HG02870 (cell line): Measurements from ENCODE around the gene DHRS13.
"Not testable (repeated sequence)": the region's sequence is repeated elsewhere in the genome, so short reads cannot be mapped to it uniquely, and the experiment has no call there.

Experiments
- ATAC-seq: cut with Tn5 transposase; IDR thresholded peaks from one replicate; pipeline ENCODE4 v1.9.1; 2021; ENCODE audit warnings: mild to moderate bottlenecking, moderate library complexity; ENCODE audit not compliant: unreplicated experiment

The DHRS13 gene

DNA sequence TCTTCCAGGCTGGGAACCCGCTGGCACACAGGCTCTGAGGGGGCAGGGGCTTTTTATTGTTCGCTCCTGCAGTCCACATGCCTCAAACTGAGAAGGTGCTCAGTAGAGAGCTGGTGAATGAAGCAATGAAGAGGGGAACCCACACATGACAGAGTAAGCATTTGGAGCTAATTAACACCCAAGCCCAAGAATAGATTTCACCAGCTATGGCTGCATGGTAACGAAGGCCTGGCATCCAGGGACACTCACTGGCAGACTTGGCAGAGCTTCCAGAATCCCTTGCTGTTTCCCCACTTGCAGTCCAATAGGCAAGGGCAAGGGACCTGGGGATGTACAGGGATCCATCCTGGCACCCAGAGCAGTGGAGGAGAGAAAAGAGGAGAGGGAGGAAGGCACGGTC, 17.5 kb downstream of the DHRS13 start:
- no peak for ATAC-seq

DNA sequence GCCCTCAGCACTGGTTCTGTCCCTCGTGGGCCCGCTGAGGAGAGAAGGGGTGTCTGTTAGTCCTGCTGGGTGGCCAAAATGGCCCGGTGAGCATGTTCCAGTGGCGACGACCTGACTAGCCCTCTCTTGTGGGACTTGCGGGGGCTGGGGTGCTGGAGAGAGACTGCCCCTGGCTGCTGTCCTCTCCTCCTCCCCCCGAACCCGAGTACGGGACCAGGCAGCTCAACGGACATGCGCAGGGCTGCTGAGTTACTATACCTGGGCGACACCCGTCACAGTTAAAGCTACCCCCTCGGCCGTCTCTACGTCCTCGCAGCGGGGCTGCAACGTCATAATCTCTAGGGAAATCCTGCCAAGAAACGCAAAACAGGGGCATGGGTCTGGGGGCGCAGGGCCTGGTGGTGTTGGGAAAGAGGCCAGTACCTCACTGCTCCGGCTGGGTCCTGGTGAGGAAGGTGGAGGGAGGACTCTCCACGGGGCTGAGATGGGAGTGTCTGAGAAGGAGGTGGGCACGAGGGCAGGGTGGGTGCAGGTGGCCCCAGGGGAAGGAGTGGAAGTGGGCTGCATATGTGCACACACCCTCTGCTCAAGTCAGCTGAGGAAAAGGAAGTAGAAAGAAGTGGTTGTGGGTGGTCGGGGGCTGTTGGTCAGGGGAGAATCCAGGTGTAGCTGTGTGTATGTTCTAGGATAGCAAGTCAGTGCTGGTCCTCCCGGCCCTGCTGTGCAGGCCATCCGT, 18.7 kb downstream of the DHRS13 start:
- ATAC-seq: no peak

DNA sequence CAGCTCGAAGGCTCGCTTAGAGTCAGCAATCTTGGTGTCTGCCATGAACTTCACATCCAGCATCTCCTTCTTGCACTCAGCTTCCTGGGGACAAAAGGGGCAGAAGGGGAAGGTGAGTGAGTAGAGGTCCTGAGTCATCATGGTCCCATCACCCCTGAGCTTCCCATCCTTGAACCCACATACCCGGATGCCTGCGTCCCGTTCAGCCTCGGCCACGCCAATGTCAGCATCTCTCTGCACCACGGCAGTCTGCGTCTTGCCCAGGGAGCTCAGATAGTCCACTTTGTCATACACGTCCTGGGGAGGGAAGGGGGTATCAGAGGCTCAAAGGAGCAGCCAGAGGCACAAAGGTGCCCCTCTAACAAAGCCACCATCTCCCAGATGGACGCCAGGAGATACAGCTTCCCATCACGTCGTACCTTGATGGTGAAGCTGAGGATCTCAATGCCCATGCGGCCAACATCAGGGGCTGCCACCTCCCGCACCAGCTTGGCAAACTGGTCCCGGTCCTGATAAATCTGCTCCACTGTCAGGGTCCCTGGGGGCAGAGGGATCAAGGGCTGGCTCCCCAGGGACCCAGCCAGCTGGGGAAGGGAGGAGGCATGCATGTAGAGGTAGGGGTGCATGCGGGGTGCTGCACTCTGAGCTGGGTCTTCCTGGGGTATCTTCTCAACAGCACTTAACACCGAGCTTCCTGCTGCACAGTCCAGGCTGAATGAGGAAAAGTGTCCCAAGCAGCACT, 20.6 kb downstream of the DHRS13 start:
- no peak for ATAC-seq

DNA sequence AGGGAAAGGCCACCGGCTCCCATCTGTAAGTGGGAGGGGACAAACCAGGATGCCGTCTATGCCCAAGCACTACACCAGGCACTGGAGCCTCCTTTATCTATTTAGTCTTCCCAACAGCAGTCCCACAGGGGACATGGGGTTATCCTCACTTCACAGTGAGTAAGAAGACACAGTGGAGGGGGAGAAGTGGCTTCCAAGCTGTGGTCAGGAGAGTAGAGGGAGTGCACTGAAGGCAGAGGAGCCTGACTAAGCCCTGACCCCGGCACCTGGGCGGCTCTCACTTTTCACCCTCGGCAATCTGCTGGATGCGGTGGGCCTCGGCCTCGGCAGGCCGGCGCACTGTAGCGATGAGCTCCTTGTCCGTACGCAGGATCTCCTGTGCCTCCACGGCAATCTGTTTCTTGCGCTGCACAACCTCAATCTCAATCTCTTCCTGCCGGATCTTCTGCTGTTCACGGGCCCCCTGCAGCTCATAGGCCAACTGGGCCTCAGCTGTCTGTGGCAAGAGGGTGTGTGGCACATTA, 21.3 kb downstream of the DHRS13 start:
- no peak for ATAC-seq

GRCh38 chr17:28880572-28880945, 22.3 kb downstream of the DHRS13 start:
- ATAC-seq: no peak

DNA sequence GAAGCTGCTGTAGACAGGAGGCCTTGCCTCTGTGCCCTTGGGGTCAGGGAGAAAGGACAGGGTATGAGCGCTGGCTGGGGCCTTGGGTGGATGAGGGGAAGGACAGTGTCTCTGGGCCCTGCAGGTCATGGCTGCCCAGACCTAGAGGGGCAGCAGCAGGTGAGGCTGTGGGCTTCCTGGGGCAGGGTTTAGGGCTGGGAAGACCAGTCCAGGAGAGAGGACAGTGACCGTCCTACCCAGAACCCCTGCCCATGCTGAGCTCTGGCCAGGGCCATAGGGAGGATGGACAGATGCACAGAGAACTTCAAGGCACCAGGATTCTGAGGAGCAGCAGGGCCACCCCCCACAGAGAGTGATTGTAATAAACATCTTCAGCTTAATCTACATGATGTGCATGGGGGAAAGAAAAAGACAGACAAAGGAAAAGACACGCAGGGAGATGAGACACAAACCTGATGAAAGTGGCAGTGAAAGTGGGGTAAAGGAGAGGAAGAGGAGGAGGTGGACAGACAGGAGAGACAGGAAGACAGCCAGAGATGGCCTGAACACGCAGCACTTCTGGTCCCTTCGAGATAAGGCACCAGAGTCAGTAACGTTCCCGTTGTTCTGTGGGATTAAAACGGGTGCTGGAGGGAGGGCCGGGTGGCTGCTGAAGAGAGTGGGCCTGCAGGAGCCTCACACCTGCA, 22.9 kb downstream of the DHRS13 start:
- no peak for ATAC-seq

DNA sequence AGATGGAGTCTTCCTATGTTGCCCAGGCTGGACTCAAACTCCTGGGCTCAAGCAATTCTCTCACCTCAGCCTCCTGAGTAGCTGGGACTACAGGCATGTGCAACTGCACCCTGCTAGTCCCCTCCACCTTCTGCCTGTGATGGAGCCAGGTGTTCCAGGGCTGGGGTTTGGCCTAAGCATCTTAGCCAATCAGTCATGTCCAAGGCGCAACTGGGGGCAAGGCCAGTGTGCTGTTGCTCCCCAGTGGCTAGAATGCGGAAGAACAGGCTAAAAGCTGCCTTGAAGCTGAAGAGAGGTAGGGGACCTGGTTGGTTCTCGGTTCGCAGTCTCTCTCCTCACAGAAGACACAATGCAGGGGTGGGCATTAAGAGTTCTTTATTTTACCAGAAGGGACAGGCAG, 23.9 kb downstream of the DHRS13 start:
- ATAC-seq: no peak

GRCh38 chr17:28878158-28878910, 24.5 kb downstream of the DHRS13 start:
- no peak for ATAC-seq

DNA sequence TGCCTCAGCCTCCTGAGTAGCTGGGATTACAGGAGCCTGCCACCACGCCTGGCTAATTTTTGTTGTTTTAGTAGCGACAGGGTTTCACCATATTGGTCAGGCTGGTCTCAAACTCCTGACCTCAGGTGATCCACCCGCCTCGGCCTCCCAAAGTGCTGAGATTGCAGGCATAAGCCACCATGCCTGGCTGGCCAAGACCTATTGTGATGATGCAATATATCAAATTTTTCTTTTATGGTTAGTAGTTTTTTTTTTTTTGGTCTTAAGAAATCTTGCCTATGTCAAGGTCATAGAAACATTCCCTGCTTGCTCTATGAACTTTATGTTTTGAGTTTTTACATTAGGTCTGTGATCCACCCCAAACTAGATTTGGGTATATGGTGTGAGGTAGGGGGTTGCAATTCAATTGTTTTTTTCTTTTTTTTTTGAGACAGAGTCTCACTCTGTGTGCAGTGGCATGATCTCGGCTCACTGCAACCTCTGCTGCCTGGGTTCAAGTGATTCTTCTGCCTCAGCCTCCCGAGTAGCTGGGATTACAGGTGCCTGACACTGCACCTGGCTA, 25.6 kb downstream of the DHRS13 start:
- not testable (repeated sequence) for ATAC-seq

GRCh38 chr17:28875848-28876550, 26.9 kb downstream of the DHRS13 start:
- ATAC-seq: no peak

DNA sequence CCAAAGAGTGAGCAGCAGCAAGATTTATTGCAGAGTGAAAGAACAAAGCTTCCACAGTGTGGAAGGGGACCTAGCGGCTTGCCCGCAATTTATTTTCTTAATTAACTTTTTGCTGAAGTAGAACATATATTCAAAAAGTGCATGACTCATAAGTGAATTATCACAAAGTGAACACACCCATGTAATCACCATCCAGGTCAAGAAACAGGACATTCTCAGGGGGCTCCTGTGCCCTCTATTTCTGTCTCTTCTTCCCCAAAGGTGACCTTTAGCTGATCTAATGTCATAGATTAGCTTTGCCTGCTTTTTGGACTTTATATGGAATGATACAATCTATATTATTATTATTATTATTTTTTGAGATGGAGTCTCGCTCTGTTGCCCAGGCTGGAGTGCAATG, 28.1 kb downstream of the DHRS13 start:
- ATAC-seq: no peak

DNA sequence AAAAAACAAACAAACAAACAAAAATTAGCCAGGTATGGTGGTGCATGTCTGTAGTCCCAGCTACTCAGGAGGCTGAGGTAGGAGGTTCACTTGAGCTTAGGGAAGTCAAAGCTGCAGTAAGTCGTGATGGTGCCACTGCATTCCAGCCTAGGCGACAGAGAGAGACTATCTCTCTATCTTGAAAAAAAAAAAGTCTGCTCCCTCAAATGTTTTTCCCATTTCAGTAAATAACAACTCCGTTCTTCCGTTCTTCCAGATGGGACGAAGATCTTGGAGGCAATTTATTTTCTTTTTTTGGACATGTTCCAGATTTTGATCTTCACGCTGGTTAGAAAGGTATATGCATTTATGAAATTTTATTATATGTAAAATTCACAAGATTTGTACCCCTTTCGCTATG, 29.0 kb downstream of the DHRS13 start:
- no peak for ATAC-seq

GRCh38 chr17:28871056-28871579, 31.8 kb downstream of the DHRS13 start:
- ATAC-seq: peak; percentile 93

DNA sequence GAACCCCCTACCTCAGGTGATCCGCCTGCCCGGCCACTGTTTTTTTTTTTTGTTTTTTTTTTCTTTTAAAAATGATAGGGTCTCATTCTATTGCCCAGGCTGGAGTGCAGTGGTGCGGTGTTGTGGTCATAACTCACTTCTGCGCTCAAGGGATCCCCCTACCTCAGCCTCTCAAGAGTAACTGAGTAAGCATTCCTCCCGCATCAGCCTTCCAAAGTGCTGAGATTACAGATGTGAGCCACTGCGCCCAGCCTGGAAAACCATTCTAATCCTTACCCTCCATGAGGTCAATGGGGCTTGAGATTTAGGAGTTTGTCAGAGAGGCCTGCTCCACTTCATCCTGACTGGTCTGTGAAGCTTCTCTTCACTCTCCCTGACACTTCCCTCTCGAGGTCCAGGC, 35.6 kb downstream of the DHRS13 start:
- ATAC-seq: no peak

- ATAC-seq: no peak
These were observed 36.7 kb downstream of the DHRS13 start for GRCh38 chr17:28865946-28866752.

DNA sequence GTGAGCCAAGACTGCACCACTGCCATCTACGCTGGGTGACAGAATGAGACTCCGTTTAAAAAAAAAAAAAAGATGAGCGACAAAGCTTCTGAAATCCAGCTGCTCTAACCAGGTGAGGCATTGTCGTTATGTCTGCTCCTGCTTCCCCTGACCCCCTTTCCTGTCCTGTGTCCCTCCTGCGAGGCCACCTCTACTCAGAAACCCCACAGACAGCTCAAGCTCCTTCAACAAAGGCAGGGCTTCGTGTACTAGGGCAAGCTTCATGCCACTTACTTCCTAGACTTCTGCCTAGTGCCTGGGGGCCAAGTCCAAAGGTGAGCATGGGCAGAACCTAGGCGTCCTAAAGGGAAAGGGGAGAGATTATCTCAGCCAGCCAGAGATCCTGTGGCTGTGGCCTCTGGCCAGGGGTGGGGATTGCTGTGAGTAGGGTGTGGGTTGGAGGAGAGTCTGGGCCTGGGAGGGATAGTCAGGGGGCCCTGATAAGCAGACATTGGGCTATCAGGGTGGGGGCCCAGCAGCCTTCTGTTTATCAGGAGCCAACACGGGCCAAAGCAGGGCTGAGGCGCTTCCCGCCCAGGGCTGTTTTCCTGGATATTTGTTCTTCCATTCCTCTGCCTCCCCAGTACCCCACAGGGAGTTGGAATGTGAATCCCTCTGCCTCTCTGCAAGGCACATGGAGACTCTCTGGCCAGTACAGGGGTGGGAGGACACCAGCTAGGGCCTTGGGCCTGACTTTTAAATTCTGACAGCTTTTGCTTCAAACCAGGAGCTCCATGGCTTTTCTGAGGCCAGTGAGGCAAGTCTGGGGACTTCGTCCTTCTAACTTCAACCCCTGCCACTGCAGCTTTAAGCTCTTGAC, 37.7 kb downstream of the DHRS13 start:
- ATAC-seq: no peak

GRCh38 chr17:28863953-28864352, 38.9 kb downstream of the DHRS13 start:
- ATAC-seq: no peak

DNA sequence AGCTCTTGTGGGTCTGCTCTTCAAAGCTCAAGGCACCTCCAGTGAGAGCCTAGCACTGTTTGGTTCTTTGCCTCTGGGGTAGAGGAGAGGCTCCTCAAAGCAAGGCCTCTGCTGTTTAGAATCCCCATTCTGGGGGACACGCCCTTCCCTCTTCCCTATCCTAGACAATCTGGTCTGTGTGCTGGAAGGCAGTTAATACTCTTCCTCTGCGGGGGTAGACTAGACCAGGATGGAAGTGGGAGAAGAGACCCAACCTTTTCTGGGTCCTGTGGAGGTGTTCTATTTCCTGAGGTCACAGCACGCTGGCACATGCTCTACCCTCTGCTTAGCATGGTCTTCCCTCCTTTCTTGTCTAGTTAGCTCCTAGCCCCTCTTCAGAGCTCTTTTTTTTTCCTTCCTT, 40.3 kb downstream of the DHRS13 start:
- no peak for ATAC-seq
